K562 (cell line): Measurements from ENCODE around the gene PPAT. TPM values are rescaled to one million over a fixed set of nuclear protein-coding genes. Genes with fewer than 3 reads are reported as not detected.

ENCODE experiments used
- CBX5 ChIP-seq: IDR thresholded peaks from 2 replicates; pipeline ENCODE4 v1.6.1; 2014; ENCODE audit warnings: low read depth, borderline replicate concordance
- CLOCK ChIP-seq: fragments of 250-450 bp; sonication (Bioruptor Pico); IDR thresholded peaks from 2 replicates; pipeline ENCODE4 v1.4.0; 2020; ENCODE audit warnings: mild to moderate bottlenecking, moderate library complexity, borderline replicate concordance
- EGR1 ChIP-seq: fragments of 450-650 bp; conservative IDR thresholded peaks from 2 replicates; pipeline ENCODE4 v1.6.1; 2017; ENCODE audit warnings: mild to moderate bottlenecking
- ERF ChIP-seq: fragments of 450-650 bp; formaldehyde crosslinking; IDR thresholded peaks from 2 replicates; pipeline ENCODE4 v1.4.0; 2020; ENCODE audit warnings: mild to moderate bottlenecking, mixed read lengths
- ESRRB ChIP-seq: fragments of 250-450 bp; sonication (Bioruptor Pico); IDR thresholded peaks from 2 replicates; pipeline ENCODE4 v1.5.0; 2020; ENCODE audit warnings: mild to moderate bottlenecking, moderate library complexity, borderline replicate concordance
- FOXO4 ChIP-seq: fragments of 450-650 bp; formaldehyde crosslinking; IDR thresholded peaks from 2 replicates; pipeline ENCODE4 v1.4.0; 2020; ENCODE audit warnings: mild to moderate bottlenecking, moderate library complexity
- GTF2E2 ChIP-seq: fragments of 200-800 bp; sonication (Bioruptor generic); IDR thresholded peaks from 2 replicates; pipeline ENCODE4 v1.6.1; 2016; ENCODE audit warnings: missing genetic modification characterization, missing compliant biosample characterization
- IFI16 ChIP-seq: fragments of 250-450 bp; sonication (Bioruptor Pico); IDR thresholded peaks from 2 replicates; pipeline ENCODE4 v2.1.2; 2022; ENCODE audit warnings: mild to moderate bottlenecking, inconsistent platforms
- ILK ChIP-seq: fragments of 450-650 bp; IDR thresholded peaks from 2 replicates; pipeline ENCODE4 v1.6.1; 2016; ENCODE audit warnings: missing genetic modification characterization, low read depth, mild to moderate bottlenecking, missing compliant biosample characterization, moderate library complexity, borderline replicate concordance
- LCOR ChIP-seq: sonication (generic); formaldehyde crosslinking; IDR thresholded peaks from 2 replicates; pipeline ENCODE4 v1.8.0; 2022; ENCODE audit warnings: mild to moderate bottlenecking, missing genetic modification reagents
- MTA2 ChIP-seq: fragments of 450-650 bp; IDR thresholded peaks from 2 replicates; pipeline ENCODE4 v1.6.1; 2016; ENCODE audit warnings: low read depth
- PCBP1 ChIP-seq: fragments of 200-400 bp; formaldehyde crosslinking; IDR thresholded peaks from 2 replicates; pipeline ENCODE4 v1.6.1; 2018; ENCODE audit warnings: mild to moderate bottlenecking, low read depth, low read length; ENCODE audit not compliant: poor library complexity, severe bottlenecking
- PHB ChIP-seq: fragments of 250-450 bp; sonication (Bioruptor Pico); IDR thresholded peaks from 2 replicates; pipeline ENCODE4 v1.5.0; 2021
- PHTF2 ChIP-seq: fragments of 250-450 bp; sonication (Bioruptor Pico); IDR thresholded peaks from 2 replicates; pipeline ENCODE4 v1.5.0; 2021; ENCODE audit warnings: mild to moderate bottlenecking
- RBM34 ChIP-seq: fragments of 200-400 bp; formaldehyde crosslinking; IDR thresholded peaks from 2 replicates; pipeline ENCODE4 v1.6.1; 2018; ENCODE audit warnings: low read length, borderline replicate concordance; ENCODE audit not compliant: insufficient read depth
- RHOXF2B ChIP-seq: fragments of 250-450 bp; sonication (Bioruptor Pico); conservative IDR thresholded peaks from 2 replicates; pipeline ENCODE4 v1.5.1; 2021
- SNRNP70 ChIP-seq: fragments of 200-400 bp; formaldehyde crosslinking; optimal IDR thresholded peaks from 2 replicates; pipeline ENCODE3; 2017; ENCODE audit warnings: low read depth, low read length
- ZNF232 ChIP-seq: sonication (generic); formaldehyde crosslinking; IDR thresholded peaks from 2 replicates; pipeline ENCODE4 v1.8.0; 2022; ENCODE audit warnings: mild to moderate bottlenecking, missing genetic modification reagents
- ZNF444 ChIP-seq: fragments of 250-450 bp; sonication (Bioruptor Pico); IDR thresholded peaks from 2 replicates; pipeline ENCODE4 v1.4.0; 2020; ENCODE audit warnings: mild to moderate bottlenecking, moderate library complexity
- ZNF668 ChIP-seq: fragments of 250-450 bp; sonication (Bioruptor Pico); IDR thresholded peaks from 2 replicates; pipeline ENCODE4 v1.8.0; 2022; ENCODE audit warnings: mild to moderate bottlenecking, inconsistent platforms
- polyA plus RNA-seq, 8 experiments: library from polyadenylated mRNA; depleted of rRNA in 4 of 8; stranded (reverse) in 5 of 8; unstranded in 3 of 8; fragments of >200 nt; fragmentation: Nextera tagmentation in 2 of 8; fragmentation: Illumina TruSeq in 1 of 8; extraction: Ambion mirVana in 2 of 8; extraction: Trizol in 1 of 8; gene quantifications; 2 replicates each; pipeline versions ENCODE4 v1.2.1 to v1.2.3, GENCODE V29; 2011 to 2014; ENCODE audit warnings: inconsistent platforms in 1 of 8, missing spikeins in 1 of 8
- total RNA-seq, 7 experiments: library from RNA; depleted of rRNA in 6 of 7; stranded (reverse); fragments of >200 nt in 6 of 7; fragmentation: Illumina TruSeq in 2 of 7; extraction: Trizol in 2 of 7; gene quantifications; 2 replicates each; pipeline versions ENCODE4 v1.2.1 to v1.2.3, GENCODE V29; 2011 to 2021; ENCODE audit warnings: low replicate concordance in 1 of 7
- TF ChIP-seq, protein P1 (sequence below), 2 experiments: fragments of 200-800 bp in 1 of 2; sonication (Bioruptor generic) in 1 of 2; sonication (generic) in 1 of 2; formaldehyde crosslinking in 1 of 2; IDR thresholded peaks in 1 of 2; conservative IDR thresholded peaks in 1 of 2; 2 replicates each; pipeline versions ENCODE4 v1.5.0 to v1.6.1; 2016 to 2020; ENCODE audit warnings: missing compliant biosample characterization in 1 of 2, missing genetic modification characterization in 1 of 2, missing genetic modification reagents in 1 of 2

Gene PPAT
- total and polyA plus RNA-seq, 9 of the 15 experiments (the other 6 are each of a cell fraction or from before 2014, with no cell fraction given), result 36.2 to 75.8 (median 55.5) TPM

- TF ChIP-seq IFI16 (no peak), RBM34 (no peak), ZNF668 (CRISPR knock-in tag) (no peak), GTF2E2 (tag) (peak; percentile 91; the same call in 1 of the 2 replicates), SNRNP70 (no peak), FOXO4 (no peak), PCBP1 (no peak), PHTF2 (CRISPR knock-in tag) (no peak), EGR1 (no peak), ILK (no peak), CBX5 (no peak), ZNF444 (CRISPR knock-in tag) (no peak), LCOR (CRISPR knock-in tag) (0 out of 2 replicates have a peak, but pooled peaks have one; percentile 18), ZNF232 (CRISPR knock-in tag) (peak; percentile 18; the same call in 1 of the 2 replicates), MTA2 (peak; percentile 65; the same call in 1 of the 2 replicates), ESRRB (CRISPR knock-in tag) (no peak), RHOXF2B (CRISPR knock-in tag) (no peak), ERF (CRISPR knock-in tag) (no peak), PHB (CRISPR knock-in tag) (no peak; the same call in 1 of the 2 replicates), CLOCK (CRISPR knock-in tag) (no peak)
- TF ChIP-seq, protein P1, sequence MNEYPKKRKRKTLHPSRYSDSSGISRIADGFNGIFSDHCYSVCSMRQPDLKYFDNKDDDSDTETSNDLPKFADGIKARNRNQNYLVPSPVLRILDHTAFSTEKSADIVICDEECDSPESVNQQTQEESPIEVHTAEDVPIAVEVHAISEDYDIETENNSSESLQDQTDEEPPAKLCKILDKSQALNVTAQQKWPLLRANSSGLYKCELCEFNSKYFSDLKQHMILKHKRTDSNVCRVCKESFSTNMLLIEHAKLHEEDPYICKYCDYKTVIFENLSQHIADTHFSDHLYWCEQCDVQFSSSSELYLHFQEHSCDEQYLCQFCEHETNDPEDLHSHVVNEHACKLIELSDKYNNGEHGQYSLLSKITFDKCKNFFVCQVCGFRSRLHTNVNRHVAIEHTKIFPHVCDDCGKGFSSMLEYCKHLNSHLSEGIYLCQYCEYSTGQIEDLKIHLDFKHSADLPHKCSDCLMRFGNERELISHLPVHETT (CRISPR knock-in tag; conservative IDR thresholded peaks at IDR 0.05 in 1 of 2, IDR thresholded peaks at IDR 0.05 in 1 of 2), result peak in 1 of 2 experiments; percentile 64; a peak in 2 of 4 replicates
Observed at GRCh38 chr4:56467284-56468096, 32.1 kb upstream of the PPAT start, which contains the start of gene SRP72 (continued).
